Gastrocnemius medialis (tissue), 4 donors: ENCODE results near the gene ELAVL2. TPM values are rescaled to one million over a fixed set of nuclear protein-coding genes. Genes with fewer than 3 reads are reported as not detected.

Experiments used
- ATAC-seq, 2 donors: fragments of 150-250 bp; one replicate each; pipeline ENCODE4 v1.9.1; 2016
- DNase-seq, 2 donors: peaks; one replicate each; pipeline ENCODE4 v3.0.0-alpha.2; 2019
- H3K27ac ChIP-seq, 4 donors: fragments of 200-600 bp; sonication (generic); 1 replicate in 1 of 4; 2 replicates in 3 of 4; pipeline ENCODE4 v1.5.1; 2016 to 2018; ENCODE audit warnings: mild to moderate bottlenecking in 2 of 4, moderate library complexity in 1 of 4
- H3K27me3 ChIP-seq, 3 donors: fragments of 200-600 bp; sonication (generic) in 2 of 3; 1 replicate in 1 of 3; 2 replicates in 2 of 3; pipeline versions ENCODE4 v1.5.1 to v1.6.0; 2016 to 2019; ENCODE audit warnings: mild to moderate bottlenecking in 1 of 3, moderate library complexity in 1 of 3
- H3K36me3 ChIP-seq, 2 donors: fragments of 200-600 bp; sonication (generic) in 1 of 2; one replicate each; pipeline ENCODE4 v1.5.1; 2017 to 2018
- H3K4me1 ChIP-seq, 2 donors: fragments of 200-600 bp; sonication (generic) in 1 of 2; one replicate each; pipeline ENCODE4 v1.5.1; 2016 to 2017; ENCODE audit warnings: mild to moderate bottlenecking in 2 of 2
- H3K4me3 ChIP-seq, 4 donors: fragments of 200-600 bp; sonication (generic) in 3 of 4; 1 replicate in 1 of 4; 2 replicates in 3 of 4; pipeline ENCODE4 v1.5.1; 2016 to 2019; ENCODE audit warnings: mild to moderate bottlenecking in 2 of 4
- H3K9me3 ChIP-seq, 3 donors: fragments of 200-600 bp; sonication (generic) in 2 of 3; 1 replicate in 1 of 3; 2 replicates in 2 of 3; pipeline ENCODE4 v1.5.1; 2016 to 2019
- POLR2A ChIP-seq, 2 donors: fragments of 450-650 bp; IDR thresholded peaks; one replicate each; pipeline ENCODE4 v1.6.1; 2017; ENCODE audit warnings: antibody characterized with exemption in 2 of 2, mild to moderate bottlenecking in 2 of 2, moderate library complexity in 2 of 2
- in situ Hi-C, 4 donors: fragments of 200-750 bp; cut with MboI; loops; one replicate each; pipeline versions ENCODE4 v1.15.0 to v1.8.0; 2017; ENCODE audit warnings: low sequenced_read_pairs in 4 of 4
- intact Hi-C: fragments of 100-400 bp; cut with DNase I; formaldehyde crosslinking; loops from one replicate; pipeline ENCODE4 v1.15.1; 2023; ENCODE audit warnings: low total_unique reads
- total RNA-seq, 4 donors: library from RNA; depleted of rRNA; stranded (reverse); fragments of >200 nt; gene quantifications; one replicate each; pipeline versions ENCODE4 v1.1.0 to v1.2.3, GENCODE V29; 2016
- TF ChIP-seq, protein P1 (sequence below), 5 experiments: fragments of 450-650 bp in 3 of 5; fragments of 200-600 bp in 2 of 5; sonication (generic) in 2 of 5; IDR thresholded peaks in 4 of 5; conservative IDR thresholded peaks in 1 of 5; 1 replicate in 4 of 5; 2 replicates in 1 of 5; pipeline ENCODE4 v1.5.1; 2016 to 2019; ENCODE audit warnings: antibody characterized with exemption in 5 of 5, mild to moderate bottlenecking in 3 of 5, moderate library complexity in 3 of 5

Gene ELAVL2
- total RNA-seq, 4 donors from 2014 or later: not detected

DNA sequence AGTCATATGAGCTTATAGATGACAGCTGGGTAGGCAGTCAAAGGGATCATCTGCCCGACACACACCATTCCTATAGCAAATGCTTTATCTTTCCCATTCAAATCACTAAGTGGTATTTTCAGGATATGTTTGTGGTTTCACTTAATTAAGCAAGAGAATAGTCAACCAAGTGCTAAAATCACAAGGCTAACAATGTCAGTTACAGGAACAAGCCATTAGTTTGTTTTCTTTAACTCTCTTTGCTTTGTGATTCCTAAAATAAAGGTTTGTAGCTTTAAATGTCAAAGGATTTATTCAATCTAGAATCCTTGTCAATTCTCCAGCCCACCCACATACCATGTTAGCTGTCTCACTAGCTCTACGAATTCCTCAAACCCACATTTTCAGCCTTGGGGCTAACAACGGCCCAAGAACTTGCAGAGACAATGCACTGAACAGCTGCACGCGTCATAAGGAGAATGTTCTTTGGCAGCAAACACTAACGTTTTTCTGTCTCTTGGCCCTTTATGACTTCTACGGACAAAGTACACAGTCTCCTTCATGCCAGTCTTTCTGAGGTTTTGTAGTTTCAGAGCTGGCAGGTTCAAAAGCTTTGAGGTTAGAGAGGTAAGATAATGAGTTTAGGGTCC is 56.6 kb downstream of the ELAVL2 start:
- no peak for TF ChIP-seq POLR2A (IDR thresholded peaks at IDR 0.05)
- TF ChIP-seq, protein P1, sequence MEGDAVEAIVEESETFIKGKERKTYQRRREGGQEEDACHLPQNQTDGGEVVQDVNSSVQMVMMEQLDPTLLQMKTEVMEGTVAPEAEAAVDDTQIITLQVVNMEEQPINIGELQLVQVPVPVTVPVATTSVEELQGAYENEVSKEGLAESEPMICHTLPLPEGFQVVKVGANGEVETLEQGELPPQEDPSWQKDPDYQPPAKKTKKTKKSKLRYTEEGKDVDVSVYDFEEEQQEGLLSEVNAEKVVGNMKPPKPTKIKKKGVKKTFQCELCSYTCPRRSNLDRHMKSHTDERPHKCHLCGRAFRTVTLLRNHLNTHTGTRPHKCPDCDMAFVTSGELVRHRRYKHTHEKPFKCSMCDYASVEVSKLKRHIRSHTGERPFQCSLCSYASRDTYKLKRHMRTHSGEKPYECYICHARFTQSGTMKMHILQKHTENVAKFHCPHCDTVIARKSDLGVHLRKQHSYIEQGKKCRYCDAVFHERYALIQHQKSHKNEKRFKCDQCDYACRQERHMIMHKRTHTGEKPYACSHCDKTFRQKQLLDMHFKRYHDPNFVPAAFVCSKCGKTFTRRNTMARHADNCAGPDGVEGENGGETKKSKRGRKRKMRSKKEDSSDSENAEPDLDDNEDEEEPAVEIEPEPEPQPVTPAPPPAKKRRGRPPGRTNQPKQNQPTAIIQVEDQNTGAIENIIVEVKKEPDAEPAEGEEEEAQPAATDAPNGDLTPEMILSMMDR (IDR thresholded peaks at IDR 0.05 in 4 of 5, conservative IDR thresholded peaks at IDR 0.05 in 1 of 5): no peak
- Histone ChIP-seq H3K9me3 (no peaks in the 10 kb centered on the region), H3K27me3 (no peaks in the 10 kb centered on the region), H3K27ac (no peak overlapping the region), H3K4me1 (no peaks in the 10 kb centered on the region), H3K36me3 (no peaks in the 10 kb centered on the region), H3K4me3 (no peak overlapping the region)
- no peak for ATAC-seq
- intact Hi-C loops: no loop called here
- DNase-seq: no peak
- in situ Hi-C loops: loop anchor here in 1 of 4 donors (25.0 kb wide), 1 partner anchor 93 kb away; no protein-coding TSS in a partner anchor

DNA sequence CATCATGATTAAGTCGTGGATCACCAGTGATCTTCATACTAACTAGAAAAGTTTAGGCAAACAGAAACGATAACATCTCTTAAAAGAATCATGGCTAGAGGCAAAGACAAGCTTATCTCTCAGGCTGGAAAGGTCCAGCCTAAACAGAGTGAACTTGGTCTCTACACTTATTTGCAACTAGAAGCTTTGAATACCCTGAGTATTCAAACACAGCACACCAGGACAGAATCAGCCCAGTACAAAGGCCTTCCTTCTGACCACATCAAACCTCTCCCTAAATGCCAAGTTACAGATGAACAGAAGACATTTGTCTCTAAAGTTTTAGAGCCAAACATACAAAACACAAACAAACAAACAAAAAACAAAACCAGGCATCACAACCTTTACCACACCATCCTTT is 57.2 kb downstream of the ELAVL2 start:
- H3K27me3 ChIP-seq: no peaks in the 10 kb centered on the region
- no peak for TF ChIP-seq POLR2A (IDR thresholded peaks at IDR 0.05)
- TF ChIP-seq, protein P1 (IDR thresholded peaks at IDR 0.05 in 4 of 5, conservative IDR thresholded peaks at IDR 0.05 in 1 of 5): no peak
- DNase-seq (no peak), ATAC-seq (no peak)
- H3K4me1 ChIP-seq: no peaks in the 10 kb centered on the region
- H3K36me3 ChIP-seq: no peaks in the 10 kb centered on the region
- no peak overlapping the region for H3K27ac ChIP-seq
- intact Hi-C loops (no loop called here), in situ Hi-C loops (loop anchor here in 1 of 4 donors (25.0 kb wide), 1 partner anchor 93 kb away; no protein-coding TSS in a partner anchor)
- H3K9me3 ChIP-seq: no peaks in the 10 kb centered on the region
- no peak overlapping the region for H3K4me3 ChIP-seq

DNA sequence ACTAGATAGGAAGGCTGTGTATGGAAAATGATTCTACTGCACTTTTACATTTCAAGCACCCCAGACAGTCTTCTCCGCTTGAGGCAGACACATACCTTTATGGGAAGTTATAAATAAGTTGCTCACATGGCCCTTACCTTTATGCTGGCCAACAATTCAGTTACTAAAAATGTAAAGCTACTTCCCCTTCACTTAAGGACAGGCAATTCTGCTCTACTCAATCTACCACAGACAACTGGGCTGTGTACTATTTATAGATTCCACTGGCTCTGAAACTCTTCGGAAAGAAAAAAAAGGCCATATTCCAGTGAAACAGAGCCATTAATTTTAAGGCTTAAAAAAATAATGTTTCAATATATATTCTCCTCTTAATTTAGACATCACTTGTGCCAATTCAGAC is 59.4 kb downstream of the ELAVL2 start:
- no peaks in the 10 kb centered on the region for H3K4me1 ChIP-seq
- H3K27ac ChIP-seq: no peak overlapping the region
- H3K9me3 ChIP-seq: no peaks in the 10 kb centered on the region
- H3K4me3 ChIP-seq: no peak overlapping the region
- H3K36me3 ChIP-seq: no peaks in the 10 kb centered on the region
- no peak for ATAC-seq
- no peak for DNase-seq
- in situ Hi-C loops (loop anchor here in 1 of 4 donors (25.0 kb wide), 1 partner anchor 96 kb away; no protein-coding TSS in a partner anchor), intact Hi-C loops (no loop called here)
- H3K27me3 ChIP-seq: no peaks in the 10 kb centered on the region
- TF ChIP-seq POLR2A (IDR thresholded peaks at IDR 0.05): no peak
- TF ChIP-seq, protein P1 (IDR thresholded peaks at IDR 0.05 in 4 of 5, conservative IDR thresholded peaks at IDR 0.05 in 1 of 5): no peak

DNA sequence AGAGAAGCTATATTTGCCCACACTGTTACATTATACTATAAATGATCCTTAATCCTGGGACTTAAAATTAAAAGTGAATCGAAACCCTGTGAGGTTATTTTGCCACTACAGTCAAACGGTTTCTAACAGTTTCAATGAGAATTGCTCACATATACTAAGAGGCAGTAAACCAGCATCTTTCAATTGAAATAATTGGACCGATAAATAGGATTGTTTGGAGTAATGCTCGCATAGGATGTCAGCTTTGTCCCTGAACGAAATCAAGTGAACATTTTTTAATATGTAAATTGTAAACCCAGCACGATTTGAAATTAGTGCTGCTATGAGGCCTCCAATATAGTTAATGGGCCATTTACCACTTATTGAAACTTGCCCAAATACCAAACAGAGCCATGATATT is 60.5 kb downstream of the ELAVL2 start:
- TF ChIP-seq POLR2A (IDR thresholded peaks at IDR 0.05): no peak
- TF ChIP-seq, protein P1 (IDR thresholded peaks at IDR 0.05 in 4 of 5, conservative IDR thresholded peaks at IDR 0.05 in 1 of 5): no peak
- Histone ChIP-seq H3K27me3 (no peaks in the 10 kb centered on the region), H3K9me3 (no peaks in the 10 kb centered on the region), H3K27ac (no peak overlapping the region), H3K36me3 (no peaks in the 10 kb centered on the region), H3K4me1 (no peaks in the 10 kb centered on the region), H3K4me3 (no peak overlapping the region)
- DNase-seq: no peak
- ATAC-seq: no peak
- in situ Hi-C loops (loop anchor here in 1 of 4 donors (25.0 kb wide), 1 partner anchor 97 kb away; no protein-coding TSS in a partner anchor), intact Hi-C loops (no loop called here)
